HEK293 (cell line): ENCODE data around the gene FAR1.
A peak's percentile ranks its signal among the peaks of the same experiment; 100 is the strongest.

ENCODE experiments used
- CTCF ChIA-PET: fragments of 350-600 bp; formaldehyde crosslinking; extraction: SDS; loops from one replicate; lab custom pipeline; 2021; ENCODE audit warnings: antibody characterized with exemption; lab: Yijun Ruan, JAX
- POLR2A ChIA-PET: fragments of 300-600 bp; formaldehyde crosslinking; extraction: SDS; loops from one replicate; lab custom pipeline; 2020; ENCODE audit warnings: antibody characterized with exemption, inconsistent platforms; lab: Yijun Ruan, JAX
- H3K27ac ChIP-seq: fragments of 200-500 bp; sonication (Bioruptor generic); 2 replicates; pipeline ENCODE4 v1.5.1; 2014; ENCODE audit warnings: low read depth, low read length, control low read depth, inconsistent platforms; ENCODE audit errors: extremely low read depth
- H3K36me3 ChIP-seq, 2 experiments: fragments of 200-500 bp in 1 of 2; sonication (Bioruptor generic) in 1 of 2; 1 replicate in 1 of 2; 2 replicates in 1 of 2; pipeline ENCODE4 v1.5.1; 2014 to 2017; ENCODE audit warnings: inconsistent platforms in 2 of 2, low read length in 2 of 2; ENCODE audit not compliant: control insufficient read depth in 2 of 2, insufficient read depth in 1 of 2
- H3K4me1 ChIP-seq: fragments of 200-500 bp; sonication (Bioruptor generic); 2 replicates; pipeline ENCODE4 v1.5.1; 2014; ENCODE audit warnings: mild to moderate bottlenecking, low read length, inconsistent platforms; ENCODE audit not compliant: control insufficient read depth, insufficient read depth
- H3K4me3 ChIP-seq: 2 replicates; pipeline ENCODE4 v1.5.1; 2011; ENCODE audit warnings: low read depth, mild to moderate bottlenecking, control low read depth, low read length, moderate library complexity
- H3K9me3 ChIP-seq: fragments of 200-500 bp; sonication (Bioruptor generic); 2 replicates; pipeline ENCODE4 v1.5.1; 2014; ENCODE audit warnings: low read depth, low read length, inconsistent platforms; ENCODE audit not compliant: control insufficient read depth, insufficient read depth
- GLI2 ChIP-seq: fragments of 450-650 bp; formaldehyde crosslinking; IDR thresholded peaks from 2 replicates; pipeline ENCODE4; 2017; ENCODE audit warnings: missing biosample characterization, missing genetic modification characterization, low read depth, borderline replicate concordance
- ZNF114 ChIP-seq: fragments of 450-650 bp; formaldehyde crosslinking; IDR thresholded peaks from 2 replicates; pipeline ENCODE4 v1.5.0; 2017; ENCODE audit warnings: missing biosample characterization, missing genetic modification characterization
- ZNF174 ChIP-seq: fragments of 450-650 bp; formaldehyde crosslinking; IDR thresholded peaks from 2 replicates; pipeline ENCODE4 v1.5.0; 2017; ENCODE audit warnings: missing biosample characterization, mild to moderate bottlenecking, missing genetic modification characterization
- ZNF23 ChIP-seq: fragments of 450-650 bp; formaldehyde crosslinking; IDR thresholded peaks from 2 replicates; pipeline ENCODE4 v1.5.1; 2016; ENCODE audit warnings: missing biosample characterization, missing genetic modification characterization, borderline replicate concordance
- ZNF302 ChIP-seq: fragments of 450-650 bp; formaldehyde crosslinking; IDR thresholded peaks from 2 replicates; pipeline ENCODE4 v1.5.1; 2016; ENCODE audit warnings: missing biosample characterization, missing genetic modification characterization, low read depth
- ZNF311 ChIP-seq: fragments of 450-650 bp; formaldehyde crosslinking; IDR thresholded peaks from 2 replicates; pipeline ENCODE4 v1.5.1; 2017; ENCODE audit warnings: missing biosample characterization, missing genetic modification characterization, borderline replicate concordance
- ZNF549 ChIP-seq: fragments of 450-650 bp; IDR thresholded peaks from 2 replicates; pipeline ENCODE4 v1.5.1; 2018; ENCODE audit warnings: missing biosample characterization, missing genetic modification characterization, mild to moderate bottlenecking, inconsistent platforms, moderate library complexity
- ZNF571 ChIP-seq: fragments of 450-650 bp; formaldehyde crosslinking; IDR thresholded peaks from 2 replicates; pipeline ENCODE4 v1.5.0; 2017; ENCODE audit warnings: missing biosample characterization, missing genetic modification characterization
- ZNF654 ChIP-seq: fragments of 450-650 bp; formaldehyde crosslinking; IDR thresholded peaks from 2 replicates; pipeline ENCODE4 v1.5.1; 2016; ENCODE audit warnings: low read depth, missing biosample characterization, missing genetic modification characterization
- ZNF660 ChIP-seq: fragments of 450-650 bp; IDR thresholded peaks from 2 replicates; pipeline ENCODE4 v1.5.1; 2018; ENCODE audit warnings: missing biosample characterization, mild to moderate bottlenecking, missing genetic modification characterization
- ZSCAN23 ChIP-seq: fragments of 450-650 bp; formaldehyde crosslinking; IDR thresholded peaks from 2 replicates; pipeline ENCODE4 v1.5.1; 2016; ENCODE audit warnings: missing biosample characterization, missing genetic modification characterization
- TF ChIP-seq, protein P1 (sequence below): fragments of 450-650 bp; formaldehyde crosslinking; IDR thresholded peaks from 2 replicates; pipeline ENCODE4 v1.5.1; 2017; ENCODE audit warnings: missing biosample characterization, missing genetic modification characterization
- TF ChIP-seq, protein P2 (sequence below): fragments of 450-650 bp; formaldehyde crosslinking; IDR thresholded peaks from 2 replicates; pipeline ENCODE4 v1.5.1; 2016; ENCODE audit warnings: missing biosample characterization, missing genetic modification characterization
- TF ChIP-seq, protein P3 (sequence below): fragments of 450-650 bp; formaldehyde crosslinking; IDR thresholded peaks from 2 replicates; pipeline ENCODE4 v1.5.1; 2016; ENCODE audit warnings: missing biosample characterization, missing genetic modification characterization
- TF ChIP-seq, protein P4 (sequence below): fragments of 450-650 bp; formaldehyde crosslinking; IDR thresholded peaks from 2 replicates; pipeline ENCODE4 v1.5.1; 2017; ENCODE audit warnings: missing biosample characterization, missing genetic modification characterization
- TF ChIP-seq, protein P5 (sequence below): fragments of 450-650 bp; formaldehyde crosslinking; IDR thresholded peaks from 2 replicates; pipeline ENCODE4 v1.5.1; 2016; ENCODE audit warnings: missing biosample characterization, missing genetic modification characterization, borderline replicate concordance

The FAR1 gene

DNA sequence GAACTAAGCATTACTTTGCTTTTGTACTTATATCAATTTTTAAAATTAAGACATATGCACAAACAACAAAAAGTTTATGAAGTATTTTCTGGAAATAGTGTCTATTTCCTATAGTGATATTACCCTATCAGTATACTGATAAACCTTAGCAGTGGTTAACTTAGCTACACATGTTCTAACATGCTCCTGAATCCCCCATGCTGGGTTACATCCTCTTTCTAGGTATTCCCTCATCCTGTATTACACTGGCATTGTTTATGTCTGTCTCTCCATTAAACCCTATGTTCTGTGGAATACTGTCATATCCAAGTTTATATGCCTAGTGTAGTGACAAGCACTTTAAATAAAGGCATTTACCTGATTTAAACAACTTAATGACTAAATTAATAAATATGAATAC is 1.8 kb upstream of the FAR1 start:
- Histone ChIP-seq H3K9me3 (no peaks in the 10 kb centered on the region), H3K4me3 (no peak overlapping the region)
- POLR2A ChIA-PET: interaction anchor here (1.2 kb wide), 1 partner anchor 204 kb away, joined by 4 read pairs; the partner anchor contains the start of gene BTBD10
- TF ChIP-seq, protein P1, sequence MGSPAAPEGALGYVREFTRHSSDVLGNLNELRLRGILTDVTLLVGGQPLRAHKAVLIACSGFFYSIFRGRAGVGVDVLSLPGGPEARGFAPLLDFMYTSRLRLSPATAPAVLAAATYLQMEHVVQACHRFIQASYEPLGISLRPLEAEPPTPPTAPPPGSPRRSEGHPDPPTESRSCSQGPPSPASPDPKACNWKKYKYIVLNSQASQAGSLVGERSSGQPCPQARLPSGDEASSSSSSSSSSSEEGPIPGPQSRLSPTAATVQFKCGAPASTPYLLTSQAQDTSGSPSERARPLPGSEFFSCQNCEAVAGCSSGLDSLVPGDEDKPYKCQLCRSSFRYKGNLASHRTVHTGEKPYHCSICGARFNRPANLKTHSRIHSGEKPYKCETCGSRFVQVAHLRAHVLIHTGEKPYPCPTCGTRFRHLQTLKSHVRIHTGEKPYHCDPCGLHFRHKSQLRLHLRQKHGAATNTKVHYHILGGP (tag by site-specific recombination): peak; percentile 93
- TF ChIP-seq ZNF571 (tag by site-specific recombination): no peak
- TF ChIP-seq, all 188 proteins: peak for 1
- Histone ChIP-seq H3K4me1 (0 out of 2 replicates have a peak, but pooled peaks cover 2% of the 10 kb centered on the region), H3K36me3 (peaks cover 0 to 4% of the 10 kb centered on the region in 2 experiments; a peak in 1 of 3 replicates), H3K27ac (no peak overlapping the region)
- CTCF ChIA-PET: interaction anchor here (0.5 to 1.5 kb wide), 3 partner anchors 27 to 1976 kb away, joined by 3 to 4 read pairs (median 3); no protein-coding TSS in a partner anchor

DNA sequence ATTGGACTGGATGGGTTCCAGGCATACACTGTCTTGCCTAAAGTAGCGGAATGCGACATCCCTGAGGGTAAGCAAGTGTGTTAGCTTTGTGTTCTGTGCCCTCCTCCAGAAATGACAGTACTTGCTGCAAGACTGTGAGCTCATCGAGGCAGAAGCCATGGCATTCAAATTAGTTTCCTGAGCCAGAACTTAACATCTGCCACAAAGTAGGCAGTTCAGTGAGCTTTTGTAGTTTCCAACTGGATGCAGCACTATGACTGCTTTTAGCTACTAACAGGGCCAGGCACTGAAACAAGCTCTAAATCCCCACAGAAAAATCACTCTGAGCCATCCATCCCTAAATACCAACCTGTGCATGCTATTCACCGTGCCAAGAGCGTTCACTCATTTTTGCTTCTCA is 1.2 kb upstream of the FAR1 start:
- no peak for TF ChIP-seq ZNF311 (tag by site-specific recombination)
- TF ChIP-seq, protein P2, sequence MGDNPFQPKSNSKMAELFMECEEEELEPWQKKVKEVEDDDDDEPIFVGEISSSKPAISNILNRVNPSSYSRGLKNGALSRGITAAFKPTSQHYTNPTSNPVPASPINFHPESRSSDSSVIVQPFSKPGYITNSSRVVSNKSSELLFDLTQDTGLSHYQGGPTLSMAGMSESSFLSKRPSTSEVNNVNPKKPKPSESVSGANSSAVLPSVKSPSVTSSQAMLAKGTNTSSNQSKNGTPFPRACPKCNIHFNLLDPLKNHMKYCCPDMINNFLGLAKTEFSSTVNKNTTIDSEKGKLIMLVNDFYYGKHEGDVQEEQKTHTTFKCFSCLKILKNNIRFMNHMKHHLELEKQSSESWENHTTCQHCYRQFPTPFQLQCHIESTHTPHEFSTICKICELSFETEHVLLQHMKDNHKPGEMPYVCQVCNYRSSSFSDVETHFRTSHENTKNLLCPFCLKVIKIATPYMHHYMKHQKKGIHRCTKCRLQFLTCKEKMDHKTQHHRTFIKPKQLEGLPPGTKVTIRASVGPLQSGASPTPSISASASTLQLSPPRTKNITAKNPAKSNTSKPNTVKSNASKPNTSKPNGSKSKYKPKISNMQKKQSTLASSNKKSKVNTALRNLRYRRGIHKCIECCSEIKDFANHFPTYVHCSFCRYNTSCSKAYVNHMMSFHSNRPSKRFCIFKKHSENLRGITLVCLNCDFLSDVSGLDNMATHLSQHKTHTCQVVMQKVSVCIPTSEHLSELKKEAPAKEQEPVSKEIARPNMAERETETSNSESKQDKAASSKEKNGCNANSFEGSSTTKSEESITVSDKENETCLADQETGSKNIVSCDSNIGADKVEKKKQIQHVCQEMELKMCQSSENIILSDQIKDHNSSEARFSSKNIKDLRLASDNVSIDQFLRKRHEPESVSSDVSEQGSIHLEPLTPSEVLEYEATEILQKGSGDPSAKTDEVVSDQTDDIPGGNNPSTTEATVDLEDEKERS (tag by site-specific recombination): no peak
- TF ChIP-seq, protein P3, sequence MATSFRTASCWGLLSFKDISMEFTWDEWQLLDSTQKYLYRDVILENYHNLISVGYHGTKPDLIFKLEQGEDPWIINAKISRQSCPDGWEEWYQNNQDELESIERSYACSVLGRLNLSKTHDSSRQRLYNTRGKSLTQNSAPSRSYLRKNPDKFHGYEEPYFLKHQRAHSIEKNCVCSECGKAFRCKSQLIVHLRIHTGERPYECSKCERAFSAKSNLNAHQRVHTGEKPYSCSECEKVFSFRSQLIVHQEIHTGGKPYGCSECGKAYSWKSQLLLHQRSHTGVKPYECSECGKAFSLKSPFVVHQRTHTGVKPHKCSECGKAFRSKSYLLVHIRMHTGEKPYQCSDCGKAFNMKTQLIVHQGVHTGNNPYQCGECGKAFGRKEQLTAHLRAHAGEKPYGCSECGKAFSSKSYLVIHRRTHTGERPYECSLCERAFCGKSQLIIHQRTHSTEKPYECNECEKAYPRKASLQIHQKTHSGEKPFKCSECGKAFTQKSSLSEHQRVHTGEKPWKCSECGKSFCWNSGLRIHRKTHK (tag by site-specific recombination): no peak
- TF ChIP-seq ZSCAN23: no peak
- TF ChIP-seq ZNF114 (tag by site-specific recombination): no peak
- TF ChIP-seq ZNF302 (tag by site-specific recombination): no peak
- no peak for TF ChIP-seq ZNF654 (tag by site-specific recombination)
- TF ChIP-seq, protein P4, sequence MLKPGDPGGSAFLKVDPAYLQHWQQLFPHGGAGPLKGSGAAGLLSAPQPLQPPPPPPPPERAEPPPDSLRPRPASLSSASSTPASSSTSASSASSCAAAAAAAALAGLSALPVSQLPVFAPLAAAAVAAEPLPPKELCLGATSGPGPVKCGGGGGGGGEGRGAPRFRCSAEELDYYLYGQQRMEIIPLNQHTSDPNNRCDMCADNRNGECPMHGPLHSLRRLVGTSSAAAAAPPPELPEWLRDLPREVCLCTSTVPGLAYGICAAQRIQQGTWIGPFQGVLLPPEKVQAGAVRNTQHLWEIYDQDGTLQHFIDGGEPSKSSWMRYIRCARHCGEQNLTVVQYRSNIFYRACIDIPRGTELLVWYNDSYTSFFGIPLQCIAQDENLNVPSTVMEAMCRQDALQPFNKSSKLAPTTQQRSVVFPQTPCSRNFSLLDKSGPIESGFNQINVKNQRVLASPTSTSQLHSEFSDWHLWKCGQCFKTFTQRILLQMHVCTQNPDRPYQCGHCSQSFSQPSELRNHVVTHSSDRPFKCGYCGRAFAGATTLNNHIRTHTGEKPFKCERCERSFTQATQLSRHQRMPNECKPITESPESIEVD (tag by site-specific recombination): no peak
- no peak for TF ChIP-seq GLI2 (tag by site-specific recombination)
- TF ChIP-seq ZNF660 (tag by site-specific recombination): no peak
- TF ChIP-seq, protein P5, sequence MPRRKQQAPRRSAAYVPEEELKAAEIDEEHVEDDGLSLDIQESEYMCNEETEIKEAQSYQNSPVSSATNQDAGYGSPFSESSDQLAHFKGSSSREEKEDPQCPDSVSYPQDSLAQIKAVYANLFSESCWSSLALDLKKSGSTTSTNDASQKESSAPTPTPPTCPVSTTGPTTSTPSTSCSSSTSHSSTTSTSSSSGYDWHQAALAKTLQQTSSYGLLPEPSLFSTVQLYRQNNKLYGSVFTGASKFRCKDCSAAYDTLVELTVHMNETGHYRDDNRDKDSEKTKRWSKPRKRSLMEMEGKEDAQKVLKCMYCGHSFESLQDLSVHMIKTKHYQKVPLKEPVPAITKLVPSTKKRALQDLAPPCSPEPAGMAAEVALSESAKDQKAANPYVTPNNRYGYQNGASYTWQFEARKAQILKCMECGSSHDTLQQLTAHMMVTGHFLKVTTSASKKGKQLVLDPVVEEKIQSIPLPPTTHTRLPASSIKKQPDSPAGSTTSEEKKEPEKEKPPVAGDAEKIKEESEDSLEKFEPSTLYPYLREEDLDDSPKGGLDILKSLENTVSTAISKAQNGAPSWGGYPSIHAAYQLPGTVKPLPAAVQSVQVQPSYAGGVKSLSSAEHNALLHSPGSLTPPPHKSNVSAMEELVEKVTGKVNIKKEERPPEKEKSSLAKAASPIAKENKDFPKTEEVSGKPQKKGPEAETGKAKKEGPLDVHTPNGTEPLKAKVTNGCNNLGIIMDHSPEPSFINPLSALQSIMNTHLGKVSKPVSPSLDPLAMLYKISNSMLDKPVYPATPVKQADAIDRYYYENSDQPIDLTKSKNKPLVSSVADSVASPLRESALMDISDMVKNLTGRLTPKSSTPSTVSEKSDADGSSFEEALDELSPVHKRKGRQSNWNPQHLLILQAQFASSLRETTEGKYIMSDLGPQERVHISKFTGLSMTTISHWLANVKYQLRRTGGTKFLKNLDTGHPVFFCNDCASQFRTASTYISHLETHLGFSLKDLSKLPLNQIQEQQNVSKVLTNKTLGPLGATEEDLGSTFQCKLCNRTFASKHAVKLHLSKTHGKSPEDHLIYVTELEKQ (tag by site-specific recombination): no peak
- no peak for TF ChIP-seq ZNF549
- no peak for TF ChIP-seq ZNF23 (tag by site-specific recombination)
- TF ChIP-seq ZNF174 (tag by site-specific recombination): no peak
- Histone ChIP-seq H3K36me3 (peaks cover 0 to 4% of the 10 kb centered on the region in 2 experiments; a peak in 1 of 3 replicates), H3K4me3 (no peak overlapping the region), H3K9me3 (no peaks in the 10 kb centered on the region), H3K27ac (no peak overlapping the region), H3K4me1 (peaks cover 2% of the 10 kb centered on the region; the same call in 1 of the 2 replicates)
- ChIA-PET POLR2A (interaction anchor here (0.5 to 1.2 kb wide), 3 partner anchors 204 to 1336 kb away, joined by 3 to 4 read pairs (median 4); partner anchors contain the start of gene BTBD10), CTCF (interaction anchor here (0.5 to 1.5 kb wide), 4 partner anchors 27 to 1977 kb away, joined by 3 to 4 read pairs (median 3); no protein-coding TSS in a partner anchor)
